Measurements from ENCODE around the gene SOCS6. TPM values are rescaled to one million over a fixed set of nuclear protein-coding genes. Genes with fewer than 3 reads are reported as not detected.
A peak's percentile ranks its signal among the peaks of the same experiment; 100 is the strongest.

The SOCS6 gene
- polyA plus RNA-seq, 3 donors = 4.8 to 6.1 (median 4.8) TPM

DNA sequence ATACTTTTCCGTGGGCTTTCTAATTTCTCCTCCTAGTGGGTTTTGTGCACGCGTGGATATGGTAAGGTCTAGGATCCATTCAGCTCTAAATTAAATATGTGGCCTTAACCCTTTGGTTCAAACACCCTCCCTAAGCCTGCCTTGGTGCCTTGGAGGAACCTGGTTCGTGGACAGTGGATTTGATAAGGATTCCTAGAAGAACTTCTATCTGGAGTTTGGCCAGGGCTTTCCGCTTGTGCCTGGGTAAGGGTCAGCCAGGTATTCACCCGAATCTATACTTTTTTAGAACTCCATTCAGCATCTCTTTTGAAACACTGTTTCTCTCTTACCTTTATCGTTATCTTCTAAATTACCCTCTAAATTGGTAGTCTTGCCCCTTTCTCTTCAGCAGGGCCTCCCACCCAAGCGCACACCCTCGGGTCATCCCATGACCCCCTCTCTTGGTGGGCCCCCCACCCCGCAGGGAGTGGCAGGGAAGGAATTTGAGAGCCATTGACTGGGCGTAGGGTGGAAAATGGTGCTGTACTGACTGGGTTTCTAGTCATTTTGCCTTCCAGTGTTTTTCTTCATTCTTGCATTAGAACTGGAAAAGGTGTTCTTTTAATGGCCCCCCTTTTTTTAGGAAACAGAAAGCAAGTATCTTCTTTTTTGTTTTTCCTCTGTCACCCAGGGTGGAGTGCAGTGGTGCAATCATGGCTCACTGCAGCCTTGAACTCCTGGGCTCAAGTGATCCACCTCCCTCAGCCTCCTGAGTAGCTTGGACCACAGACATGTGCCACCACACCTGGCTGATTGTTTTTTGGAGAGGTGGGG is 1.8 kb downstream of the SOCS6 start:
- no peaks in the 10 kb centered on the region for H3K9me3 Mint-ChIP-seq
- peaks cover 0 to 11% (median 0%) of the 10 kb centered on the region in 3 donors for H3K27me3 Mint-ChIP-seq (ENCODE audit: low read depth in 3 of 3)
- H3K27ac Mint-ChIP-seq = peak overlapping the region in 1 of 7 donors; percentile 59
- Histone ChIP-seq H3K9me3 (replicated peaks in 1 of 2; ENCODE audit: control insufficient read depth in 1 of 2, insufficient read depth in 1 of 2, low read length in 2 of 2) (no peaks in the 10 kb centered on the region), H3K27me3 (ENCODE audit: control insufficient read depth in 2 of 2, insufficient read depth in 2 of 2, low read length in 2 of 2) (no peaks in the 10 kb centered on the region), H3K4me3 (replicated peaks in 1 of 3; ENCODE audit: low read depth in 2 of 3, low read length in 3 of 3) (peak overlapping the region in 1 of 3 experiments; percentile 80), H3K9ac (ENCODE audit: insufficient read depth, low read length, poor library complexity, severe bottlenecking) (no peak overlapping the region), H3K79me2 (ENCODE audit: insufficient read depth, low read length) (peaks cover 60% of the 10 kb centered on the region), H4K20me1 (ENCODE audit: insufficient read depth, low read length) (peaks cover 55% of the 10 kb centered on the region), H3K27ac (ENCODE audit: low read depth in 1 of 2, low read length in 2 of 2) (no peak overlapping the region), H2AFZ (ENCODE audit: insufficient read depth, low read depth, low read length, poor library complexity, severe bottlenecking) (no peak overlapping the region), H3K36me3 (replicated peaks in 1 of 2; ENCODE audit: control insufficient read depth in 1 of 2, insufficient read depth in 2 of 2, low read length in 2 of 2) (no peaks in the 10 kb centered on the region), H3K4me1 (ENCODE audit: control insufficient read depth in 1 of 2, insufficient read depth in 2 of 2, low read length in 2 of 2) (peaks cover 44 to 51% of the 10 kb centered on the region in 2 donors), H3K4me2 (replicated peaks; ENCODE audit: extremely low read depth, low read length, poor library complexity, severe bottlenecking) (peak overlapping the region; percentile 89)
- H3K36me3 Mint-ChIP-seq = peaks cover 0 to 16% of the 10 kb centered on the region in 2 donors
- peak overlapping the region; percentile 46 to 91 for H3K4me3 Mint-ChIP-seq
- peaks cover 58% of the 10 kb centered on the region for H3K4me1 Mint-ChIP-seq
- TF ChIP-seq, protein P1, sequence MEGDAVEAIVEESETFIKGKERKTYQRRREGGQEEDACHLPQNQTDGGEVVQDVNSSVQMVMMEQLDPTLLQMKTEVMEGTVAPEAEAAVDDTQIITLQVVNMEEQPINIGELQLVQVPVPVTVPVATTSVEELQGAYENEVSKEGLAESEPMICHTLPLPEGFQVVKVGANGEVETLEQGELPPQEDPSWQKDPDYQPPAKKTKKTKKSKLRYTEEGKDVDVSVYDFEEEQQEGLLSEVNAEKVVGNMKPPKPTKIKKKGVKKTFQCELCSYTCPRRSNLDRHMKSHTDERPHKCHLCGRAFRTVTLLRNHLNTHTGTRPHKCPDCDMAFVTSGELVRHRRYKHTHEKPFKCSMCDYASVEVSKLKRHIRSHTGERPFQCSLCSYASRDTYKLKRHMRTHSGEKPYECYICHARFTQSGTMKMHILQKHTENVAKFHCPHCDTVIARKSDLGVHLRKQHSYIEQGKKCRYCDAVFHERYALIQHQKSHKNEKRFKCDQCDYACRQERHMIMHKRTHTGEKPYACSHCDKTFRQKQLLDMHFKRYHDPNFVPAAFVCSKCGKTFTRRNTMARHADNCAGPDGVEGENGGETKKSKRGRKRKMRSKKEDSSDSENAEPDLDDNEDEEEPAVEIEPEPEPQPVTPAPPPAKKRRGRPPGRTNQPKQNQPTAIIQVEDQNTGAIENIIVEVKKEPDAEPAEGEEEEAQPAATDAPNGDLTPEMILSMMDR (IDR thresholded peaks at IDR 0.05) = no peak
- DNase-seq = no peak
- intact Hi-C loops (cut with micrococcal nuclease) = no loop called here
- 100% methylated on average over 3 of the region's 11 CpGs for WGBS (ENCODE audit: insufficient coverage)

DNA sequence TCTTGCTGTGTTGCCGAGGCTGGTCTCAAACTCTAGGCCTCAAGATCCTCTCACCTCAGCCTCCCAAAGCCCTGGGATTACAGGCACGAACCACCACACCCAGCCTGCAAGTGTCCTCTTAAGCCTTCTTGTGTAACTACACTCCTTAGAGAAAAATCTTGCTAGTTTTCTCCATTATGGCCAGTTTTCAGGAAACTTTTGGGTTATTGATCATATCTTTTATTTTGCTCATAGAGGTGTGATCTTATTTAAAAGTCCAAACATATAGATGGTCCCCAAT is 2.4 kb downstream of the SOCS6 start:
- Histone ChIP-seq H3K4me3 (replicated peaks in 1 of 3; ENCODE audit: low read depth in 2 of 3, low read length in 3 of 3) (no peak overlapping the region), H3K27ac (ENCODE audit: low read depth in 1 of 2, low read length in 2 of 2) (no peak overlapping the region), H3K36me3 (replicated peaks in 1 of 2; ENCODE audit: control insufficient read depth in 1 of 2, insufficient read depth in 2 of 2, low read length in 2 of 2) (no peaks in the 10 kb centered on the region), H4K20me1 (ENCODE audit: insufficient read depth, low read length) (peaks cover 60% of the 10 kb centered on the region), H2AFZ (ENCODE audit: insufficient read depth, low read depth, low read length, poor library complexity, severe bottlenecking) (no peak overlapping the region), H3K27me3 (ENCODE audit: control insufficient read depth in 2 of 2, insufficient read depth in 2 of 2, low read length in 2 of 2) (no peaks in the 10 kb centered on the region), H3K4me2 (replicated peaks; ENCODE audit: extremely low read depth, low read length, poor library complexity, severe bottlenecking) (no peak overlapping the region), H3K9me3 (replicated peaks in 1 of 2; ENCODE audit: control insufficient read depth in 1 of 2, insufficient read depth in 1 of 2, low read length in 2 of 2) (no peaks in the 10 kb centered on the region), H3K4me1 (ENCODE audit: control insufficient read depth in 1 of 2, insufficient read depth in 2 of 2, low read length in 2 of 2) (peaks cover 44 to 51% of the 10 kb centered on the region in 2 donors), H3K9ac (ENCODE audit: insufficient read depth, low read length, poor library complexity, severe bottlenecking) (no peak overlapping the region), H3K79me2 (ENCODE audit: insufficient read depth, low read length) (peaks cover 65% of the 10 kb centered on the region)
- H3K4me1 Mint-ChIP-seq = peaks cover 58% of the 10 kb centered on the region
- WGBS (ENCODE audit: insufficient coverage) = 94% methylated on average over 2 of the region's 2 CpGs
- DNase-seq = no peak
- H3K27me3 Mint-ChIP-seq (ENCODE audit: low read depth in 3 of 3) = peaks cover 0 to 11% (median 0%) of the 10 kb centered on the region in 3 donors
- H3K9me3 Mint-ChIP-seq = no peaks in the 10 kb centered on the region
- no peak overlapping the region for H3K27ac Mint-ChIP-seq
- TF ChIP-seq, protein P1 (IDR thresholded peaks at IDR 0.05) = no peak
- peaks cover 0 to 16% of the 10 kb centered on the region in 2 donors for H3K36me3 Mint-ChIP-seq
- intact Hi-C loops (cut with micrococcal nuclease) = no loop called here
- peak overlapping the region in 1 of 2 donors; percentile 21 for H3K4me3 Mint-ChIP-seq
